ENCODE measurements around the gene NCBP3. TPM values are rescaled to one million over a fixed set of nuclear protein-coding genes. Genes with fewer than 3 reads are reported as not detected.

NCBP3 gene
- polyA plus RNA-seq, 3 donors from 2014 or later = 5.7 to 18.3 (median 11.5) TPM

- peaks cover 0 to 2% (median 0%) of the 10 kb centered on the region in 6 donors for H3K9me3 Mint-ChIP-seq
- peaks cover 24 to 28% of the 10 kb centered on the region in 2 donors for H3K4me1 Mint-ChIP-seq
- peak overlapping the region in 4 of 5 donors; percentile 23 to 33 (median 32) for H3K4me3 Mint-ChIP-seq
- peak overlapping the region in 5 of 6 donors; percentile 37 to 92 (median 68) for H3K27ac Mint-ChIP-seq
- DNase-seq = peak; percentile 69 to 77 (median 74)
- H3K36me3 Mint-ChIP-seq = peaks cover 0 to 2% (median 0%) of the 10 kb centered on the region in 3 donors
- H3K27me3 Mint-ChIP-seq (ENCODE audit: low read depth in 3 of 3) = peaks cover 6 to 9% (median 7%) of the 10 kb centered on the region in 3 donors
Observed at GRCh38 chr17:3754458-3755334, 91.3 kb downstream of the NCBP3 start.

DNA sequence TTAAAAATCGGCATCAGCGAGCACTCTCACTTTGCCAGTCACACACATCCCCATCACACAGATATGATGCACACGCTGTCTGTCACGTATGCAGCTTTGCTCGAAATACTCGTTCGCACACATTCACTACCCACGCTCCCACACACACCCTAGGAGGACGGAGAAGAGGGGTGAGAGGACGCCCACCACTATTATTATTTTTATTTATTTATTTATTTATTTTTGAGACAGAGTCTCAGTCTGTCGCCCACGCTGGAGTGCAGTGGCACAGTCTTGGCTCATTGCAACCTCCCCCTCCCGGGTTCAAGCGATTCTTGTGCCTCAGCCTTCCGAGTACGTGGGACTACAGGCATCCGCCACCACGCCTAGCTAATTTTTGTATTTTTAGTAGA, 92.0 kb downstream of the NCBP3 start:
- peak overlapping the region in 4 of 6 donors; percentile 34 to 74 (median 55) for H3K27ac Mint-ChIP-seq
- peaks cover 6 to 9% (median 7%) of the 10 kb centered on the region in 3 donors for H3K27me3 Mint-ChIP-seq (ENCODE audit: low read depth in 3 of 3)
- peak overlapping the region in 1 of 5 donors; percentile 41 for H3K4me3 Mint-ChIP-seq
- DNase-seq = no peak
- no peaks in the 10 kb centered on the region for H3K36me3 Mint-ChIP-seq
- H3K9me3 Mint-ChIP-seq = no peaks in the 10 kb centered on the region
- peaks cover 22 to 26% of the 10 kb centered on the region in 2 donors for H3K4me1 Mint-ChIP-seq

- Mint-ChIP-seq H3K4me1 (peaks cover 22 to 26% of the 10 kb centered on the region in 2 donors), H3K27ac (peak overlapping the region in 1 of 6 donors; percentile 61), H3K9me3 (no peaks in the 10 kb centered on the region), H3K27me3 (ENCODE audit: low read depth in 3 of 3) (peaks cover 6 to 9% (median 8%) of the 10 kb centered on the region in 3 donors), H3K4me3 (no peak overlapping the region), H3K36me3 (no peaks in the 10 kb centered on the region)
- DNase-seq = no peak
Observed at GRCh38 chr17:3753624-3754023, 92.4 kb downstream of the NCBP3 start.

Other genes with a start within 250 kb of the NCBP3 start
- 1 to 10 TPM in 1 of 3 donors, under 1 TPM in 1, not detected in 1; 0.08 to 1.1 TPM for gene TRPV1, start 236.8 kb downstream of the NCBP3 start, polyA plus RNA-seq
- 1 to 10 TPM; 2.6 to 8.1 (median 6.4) TPM for gene SHPK, start 210.0 kb downstream of the NCBP3 start, polyA plus RNA-seq
- gene CTNS, start 209.5 kb downstream of the NCBP3 start, polyA plus RNA-seq = 10 to 100 TPM in 1 of 3 donors, 1 to 10 TPM in 2; 6.0 to 12.7 (median 7.2) TPM
- 10 to 100 TPM; 36.1 to 49.2 (median 41.5) TPM for gene TAX1BP3, start 177.7 kb downstream of the NCBP3 start, polyA plus RNA-seq
- gene EMC6, start 177.4 kb downstream of the NCBP3 start, polyA plus RNA-seq = 100 to 1,000 TPM; 104 to 137 (median 135) TPM
- 1 to 10 TPM; 5.9 to 8.9 (median 8.4) TPM for gene P2RX5, start 150.1 kb downstream of the NCBP3 start, polyA plus RNA-seq
- under 1 TPM in 2 of 3 donors, not detected in 1; 0.20 to 0.47 TPM for gene HASPIN, start 122.3 kb downstream of the NCBP3 start, polyA plus RNA-seq
- gene ITGAE, start 45.1 kb downstream of the NCBP3 start, polyA plus RNA-seq = 10 to 100 TPM; 68.2 to 81.9 (median 81.8) TPM
- under 1 TPM in 1 of 3 donors, not detected in 2; 0.08 TPM for gene CAMKK1, start 46.8 kb upstream of the NCBP3 start, polyA plus RNA-seq
- under 1 TPM in 1 of 3 donors, not detected in 2; 0.33 TPM for gene P2RX1, start 70.2 kb upstream of the NCBP3 start, polyA plus RNA-seq
- gene ATP2A3, start 118.2 kb upstream of the NCBP3 start, polyA plus RNA-seq = 100 to 1,000 TPM in 1 of 3 donors, 10 to 100 TPM in 2; 29.6 to 116 (median 35.1) TPM

Data from immature natural killer cell (primary cell).